Right lobe of liver (tissue), 6 donors: Measurements from ENCODE around the gene LCP2. TPM values are rescaled to one million over a fixed set of nuclear protein-coding genes. Genes with fewer than 3 reads are reported as not detected.
A peak's percentile ranks its signal among the peaks of the same experiment; 100 is the strongest.

Experiments used
- ATAC-seq, 4 donors: fragments of 200-7000 bp; cut with Tn5 transposase; one replicate each; pipeline ENCODE4 v1.9.1; 2020; ENCODE audit warnings: mild to moderate bottlenecking in 4 of 4, moderate library complexity in 4 of 4
- DNase-seq, 3 donors: peaks; one replicate each; pipeline ENCODE4 v3.0.0-alpha.2; 2020
- H3K27ac ChIP-seq, 3 donors: fragments of 200-600 bp; one replicate each; pipeline ENCODE4 v1.8.0; 2022
- H3K27me3 ChIP-seq, 2 donors: fragments of 200-600 bp; one replicate each; pipeline ENCODE4 v1.8.0; 2022
- H3K36me3 ChIP-seq, 4 donors: fragments of 200-600 bp; sonication (generic) in 1 of 4; one replicate each; pipeline versions ENCODE4 v1.5.1 to v1.8.0; 2017 to 2022; ENCODE audit warnings: control low read depth in 1 of 4
- H3K4me1 ChIP-seq, 4 donors: fragments of 200-600 bp; sonication (generic) in 1 of 4; one replicate each; pipeline versions ENCODE4 v1.5.1 to v1.8.0; 2017 to 2022; ENCODE audit warnings: control low read depth in 1 of 4
- H3K4me3 ChIP-seq, 3 donors: fragments of 200-600 bp; one replicate each; pipeline ENCODE4 v1.8.0; 2022
- H3K9me3 ChIP-seq, 4 donors: fragments of 200-600 bp; sonication (generic) in 1 of 4; one replicate each; pipeline versions ENCODE4 v1.5.1 to v1.8.0; 2017 to 2022; ENCODE audit warnings: control low read depth in 1 of 4
- POLR2A ChIP-seq: fragments of 450-650 bp; IDR thresholded peaks from one replicate; pipeline ENCODE4 v1.6.1; 2017; ENCODE audit warnings: antibody characterized with exemption, mild to moderate bottlenecking
- WGBS: methylation state at CpG from one replicate; pipeline ENCODE4 v1.1.6; 2018; ENCODE audit warnings: low coverage, low lambda C conversion rate; ENCODE audit not compliant: insufficient coverage; ENCODE audit errors: missing lambda C conversion rate; 5-methylcytosine and 5-hydroxymethylcytosine counted together
- intact Hi-C, 2 donors: fragments of 100-400 bp; cut with DNase I; formaldehyde crosslinking; loops; one replicate each; pipeline versions ENCODE4 v1.11.2 to v1.14.1; 2022
- total RNA-seq, 6 experiments: library from RNA; depleted of rRNA in 2 of 6; stranded (reverse); fragments of >200 nt in 2 of 6; fragmentation: NEBNext Ultra II Directional in 3 of 6; extraction: Animal tissue kit (Norgen Biotek cat#: 25700) in 3 of 6; gene quantifications; one replicate each; pipeline versions ENCODE4 v1.1.0 to v1.2.4, GENCODE V29; 2016 to 2023
- TF ChIP-seq, protein P1 (sequence below), 4 donors: fragments of 200-600 bp in 3 of 4; fragments of 450-650 bp in 1 of 4; IDR thresholded peaks; one replicate each; pipeline versions ENCODE4 v1.5.1 to v1.8.0; 2016 to 2022; ENCODE audit warnings: antibody characterized with exemption in 4 of 4, mild to moderate bottlenecking in 2 of 4
- donor health status: DM: no; HTN: yes; CAD: no.
- donor health status: DM: no; HTN: no; CAD: no.
- donor health status: DM: no; HTN: no; CAD: no.
- donor health status: DM: no; HTN: yes; CAD: no.
- donor health status: DM: no; HTN: yes; CAD: no.

LCP2 gene
- total RNA-seq, 6 experiments from 2014 or later = 4.4 to 20.5 (median 10.1) TPM

DNA sequence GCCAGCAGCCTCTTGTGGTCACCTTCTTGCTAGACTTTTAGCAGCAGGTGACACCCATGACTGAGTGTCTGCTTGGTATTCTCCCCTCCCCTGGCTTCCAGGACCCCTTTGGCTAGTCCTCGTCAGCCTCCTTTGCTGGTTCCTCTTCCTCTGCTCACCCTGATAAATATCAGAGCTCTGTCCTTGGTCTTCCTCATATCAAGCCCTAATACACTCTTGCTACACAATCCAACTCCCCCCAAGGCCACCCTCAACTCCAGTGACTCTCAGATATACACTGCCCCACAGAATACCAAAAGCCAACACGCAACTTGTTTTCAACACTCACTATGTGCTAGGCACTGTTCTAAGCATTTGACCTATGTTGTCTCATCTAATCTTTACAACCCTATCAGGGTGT lies 30.3 kb upstream of the LCP2 start:
- WGBS = 42% methylated on average over 2 of the region's 2 CpGs
- intact Hi-C loops = no loop called here
- no peak for TF ChIP-seq POLR2A
- TF ChIP-seq, protein P1, sequence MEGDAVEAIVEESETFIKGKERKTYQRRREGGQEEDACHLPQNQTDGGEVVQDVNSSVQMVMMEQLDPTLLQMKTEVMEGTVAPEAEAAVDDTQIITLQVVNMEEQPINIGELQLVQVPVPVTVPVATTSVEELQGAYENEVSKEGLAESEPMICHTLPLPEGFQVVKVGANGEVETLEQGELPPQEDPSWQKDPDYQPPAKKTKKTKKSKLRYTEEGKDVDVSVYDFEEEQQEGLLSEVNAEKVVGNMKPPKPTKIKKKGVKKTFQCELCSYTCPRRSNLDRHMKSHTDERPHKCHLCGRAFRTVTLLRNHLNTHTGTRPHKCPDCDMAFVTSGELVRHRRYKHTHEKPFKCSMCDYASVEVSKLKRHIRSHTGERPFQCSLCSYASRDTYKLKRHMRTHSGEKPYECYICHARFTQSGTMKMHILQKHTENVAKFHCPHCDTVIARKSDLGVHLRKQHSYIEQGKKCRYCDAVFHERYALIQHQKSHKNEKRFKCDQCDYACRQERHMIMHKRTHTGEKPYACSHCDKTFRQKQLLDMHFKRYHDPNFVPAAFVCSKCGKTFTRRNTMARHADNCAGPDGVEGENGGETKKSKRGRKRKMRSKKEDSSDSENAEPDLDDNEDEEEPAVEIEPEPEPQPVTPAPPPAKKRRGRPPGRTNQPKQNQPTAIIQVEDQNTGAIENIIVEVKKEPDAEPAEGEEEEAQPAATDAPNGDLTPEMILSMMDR (IDR thresholded peaks at IDR 0.05) = no peak
- DNase-seq (no peak), ATAC-seq (peak in 1 of 4 donors; percentile 6)
- Histone ChIP-seq H3K4me1 (no peaks in the 10 kb centered on the region), H3K4me3 (no peak overlapping the region), H3K36me3 (no peaks in the 10 kb centered on the region), H3K27me3 (no peaks in the 10 kb centered on the region), H3K9me3 (no peaks in the 10 kb centered on the region), H3K27ac (no peak overlapping the region)

DNA sequence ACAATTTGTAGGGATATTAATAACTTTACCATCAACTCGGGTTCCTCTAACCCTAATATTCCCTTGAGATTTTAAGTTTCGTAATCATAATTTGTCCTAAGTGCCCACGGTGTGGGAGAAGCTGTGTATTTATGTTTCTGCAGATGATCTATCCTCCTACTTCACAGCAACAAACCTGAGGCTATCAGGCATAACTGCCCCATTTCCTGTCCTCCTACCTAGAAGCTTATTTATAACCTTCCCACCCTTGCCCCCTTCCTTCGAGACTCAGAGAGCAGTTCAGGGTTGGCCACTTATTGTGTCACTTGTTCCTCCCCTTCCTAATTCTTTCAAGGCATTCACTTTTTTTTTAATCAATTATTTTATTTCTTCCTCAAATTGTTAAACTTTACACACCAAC lies 29.6 kb upstream of the LCP2 start:
- Histone ChIP-seq H3K9me3 (no peaks in the 10 kb centered on the region), H3K4me1 (no peaks in the 10 kb centered on the region), H3K4me3 (no peak overlapping the region), H3K27me3 (no peaks in the 10 kb centered on the region), H3K27ac (no peak overlapping the region), H3K36me3 (no peaks in the 10 kb centered on the region)
- DNase-seq (no peak), ATAC-seq (no peak)
- TF ChIP-seq POLR2A = no peak
- TF ChIP-seq, protein P1 (IDR thresholded peaks at IDR 0.05) = no peak
- intact Hi-C loops = no loop called here
- WGBS = 38% methylated on average over 4 of the region's 4 CpGs

DNA sequence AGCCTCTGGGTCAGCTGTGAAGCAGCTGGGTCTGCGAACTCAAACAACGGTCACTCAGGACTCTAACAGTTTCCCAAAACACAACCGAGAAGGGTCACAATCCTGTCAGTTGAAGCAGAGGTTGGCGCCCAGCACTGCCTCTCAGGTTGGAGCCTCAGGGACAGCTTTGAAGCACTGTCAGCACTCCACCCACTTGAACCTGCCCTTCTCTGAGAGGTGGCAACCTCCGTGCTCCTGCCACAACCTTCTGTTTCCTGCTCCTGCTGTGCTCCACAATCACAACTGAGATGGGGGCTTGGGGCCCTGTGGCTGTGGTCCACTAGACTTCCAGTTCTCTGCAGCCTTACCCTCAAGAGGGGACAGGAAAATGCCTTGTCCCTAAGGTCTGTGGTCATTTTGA lies 21.7 kb upstream of the LCP2 start:
- WGBS = 78% methylated on average over 3 of the region's 5 CpGs
- intact Hi-C loops = no loop called here
- no peaks in the 10 kb centered on the region for H3K36me3 ChIP-seq
- peaks cover 0 to 4% (median 0%) of the 10 kb centered on the region in 4 donors for H3K4me1 ChIP-seq
- H3K27me3 ChIP-seq = no peaks in the 10 kb centered on the region
- no peak for DNase-seq
- no peaks in the 10 kb centered on the region for H3K9me3 ChIP-seq
- TF ChIP-seq POLR2A = no peak
- TF ChIP-seq, protein P1 (IDR thresholded peaks at IDR 0.05) = no peak
- no peak for ATAC-seq
- no peak overlapping the region for H3K27ac ChIP-seq
- no peak overlapping the region for H3K4me3 ChIP-seq

DNA sequence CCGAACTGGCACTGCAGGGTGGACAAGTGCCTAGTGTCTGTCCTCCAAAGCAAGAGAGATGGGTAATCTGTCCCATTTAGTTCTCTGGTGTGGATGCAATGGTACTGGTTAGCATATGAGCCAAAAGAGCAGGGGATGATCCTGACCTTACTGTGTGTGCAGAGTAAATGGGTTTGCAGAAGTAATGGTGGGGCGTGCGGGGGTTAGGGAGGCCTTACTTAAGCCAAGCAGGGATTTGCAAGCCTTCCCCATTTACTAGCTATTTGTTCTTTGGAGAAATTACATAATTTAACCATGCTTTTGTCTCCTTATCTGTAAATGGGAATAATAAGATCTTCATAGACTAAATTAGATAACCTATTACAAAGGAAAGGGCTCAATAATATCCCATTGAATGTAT lies 19.9 kb upstream of the LCP2 start:
- intact Hi-C loops = no loop called here
- ATAC-seq (no peak), DNase-seq (no peak)
- Histone ChIP-seq H3K9me3 (no peaks in the 10 kb centered on the region), H3K4me3 (no peak overlapping the region), H3K36me3 (no peaks in the 10 kb centered on the region), H3K4me1 (peaks cover 0 to 4% (median 0%) of the 10 kb centered on the region in 4 donors), H3K27ac (no peak overlapping the region), H3K27me3 (no peaks in the 10 kb centered on the region)
- TF ChIP-seq POLR2A = no peak
- TF ChIP-seq, protein P1 (IDR thresholded peaks at IDR 0.05) = no peak
- 56% methylated on average over 3 of the region's 3 CpGs for WGBS

DNA sequence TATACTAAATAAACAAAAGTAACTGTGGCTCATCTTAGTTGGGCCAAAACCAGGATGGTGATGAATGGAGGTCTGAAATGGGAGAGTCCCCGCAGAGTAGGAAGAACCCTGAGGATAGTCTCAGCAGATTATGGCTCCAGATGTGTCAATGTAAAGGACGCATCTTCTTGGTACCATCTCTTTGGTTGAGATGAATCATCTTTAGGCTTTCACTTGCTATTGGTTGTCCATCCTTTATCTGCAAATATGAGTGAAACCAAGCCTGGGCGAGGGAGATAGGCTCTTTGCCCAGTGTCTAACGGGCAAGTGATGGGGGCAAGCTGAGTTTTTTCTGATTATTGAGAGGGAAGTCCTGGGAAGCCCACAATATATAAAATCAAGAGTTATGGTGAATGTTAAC lies 19.4 kb upstream of the LCP2 start:
- no peak for ATAC-seq

More for the DNA sequence above, 19.4 kb upstream of the LCP2 start:
- Histone ChIP-seq H3K4me3 (no peak overlapping the region), H3K27me3 (no peaks in the 10 kb centered on the region), H3K9me3 (no peaks in the 10 kb centered on the region), H3K4me1 (peaks cover 0 to 4% (median 0%) of the 10 kb centered on the region in 4 donors), H3K27ac (no peak overlapping the region), H3K36me3 (no peaks in the 10 kb centered on the region)
- DNase-seq = no peak
- WGBS = 69% methylated on average over 4 of the region's 4 CpGs
- TF ChIP-seq POLR2A = no peak
- TF ChIP-seq, protein P1 (IDR thresholded peaks at IDR 0.05) = no peak
- intact Hi-C loops = no loop called here
